H9 (cell line): ENCODE results near the gene ABR. TPM values are rescaled to one million over a fixed set of nuclear protein-coding genes. Genes with fewer than 3 reads are reported as not detected.

Experiments
- DNase-seq: peaks from one replicate; pipeline ENCODE4 v3.0.0-alpha.2; 2017
- H2AFZ ChIP-seq: one replicate; pipeline ENCODE4 v1.6.1; 2013; ENCODE audit warnings: mild to moderate bottlenecking, low read length, control low read depth, moderate library complexity
- H2AK5ac ChIP-seq: 2 replicates; pipeline ENCODE4 v1.6.1; 2013; ENCODE audit warnings: low read length, control low read depth, mixed read lengths; ENCODE audit not compliant: insufficient read length
- H2BK120ac ChIP-seq: one replicate; pipeline ENCODE4 v1.6.1; 2013; ENCODE audit warnings: low read depth, mild to moderate bottlenecking, low read length, control low read depth, inconsistent platforms; ENCODE audit not compliant: poor library complexity, severe bottlenecking
- H2BK12ac ChIP-seq: 2 replicates; pipeline ENCODE4 v1.6.1; 2013; ENCODE audit warnings: low read length, control low read depth, mixed read lengths, low read depth; ENCODE audit not compliant: insufficient read length
- H2BK15ac ChIP-seq: 2 replicates; pipeline ENCODE4 v1.6.1; 2013; ENCODE audit warnings: low read depth, low read length, control low read depth
- H2BK20ac ChIP-seq: one replicate; pipeline ENCODE4 v1.6.1; 2013; ENCODE audit warnings: low read depth, mild to moderate bottlenecking, low read length, control low read depth, inconsistent platforms; ENCODE audit not compliant: poor library complexity, severe bottlenecking
- H2BK5ac ChIP-seq: 2 replicates; pipeline ENCODE4 v1.6.1; 2013; ENCODE audit warnings: low read length, control low read depth, mixed read lengths; ENCODE audit not compliant: insufficient read length
- H3K14ac ChIP-seq: 2 replicates; pipeline ENCODE4 v1.6.1; 2013; ENCODE audit warnings: low read length, control low read depth; ENCODE audit not compliant: insufficient read depth
- H3K18ac ChIP-seq: 2 replicates; pipeline ENCODE4 v1.6.1; 2013; ENCODE audit warnings: low read depth, mild to moderate bottlenecking, mixed read lengths, low read length, control low read depth; ENCODE audit not compliant: insufficient read length
- H3K23ac ChIP-seq: 2 replicates; pipeline ENCODE4 v1.6.1; 2013; ENCODE audit warnings: low read length, control low read depth, mixed read lengths, low read depth; ENCODE audit not compliant: insufficient read length
- H3K23me2 ChIP-seq: 2 replicates; pipeline ENCODE4 v1.6.1; 2013; ENCODE audit warnings: low read depth, mild to moderate bottlenecking, mixed read lengths, low read length, control low read depth; ENCODE audit not compliant: insufficient read length, poor library complexity, severe bottlenecking
- H3K27ac ChIP-seq: 2 replicates; pipeline ENCODE4 v1.5.1; 2013; ENCODE audit warnings: low read length, control low read depth, mixed read lengths, low read depth; ENCODE audit not compliant: insufficient read length
- H3K27me3 ChIP-seq: 2 replicates; pipeline ENCODE4 v1.6.1; 2013; ENCODE audit warnings: low read length, control low read depth, inconsistent platforms; ENCODE audit not compliant: insufficient read depth
- H3K4ac ChIP-seq: 2 replicates; pipeline ENCODE4 v1.6.1; 2013; ENCODE audit warnings: low read depth, mild to moderate bottlenecking, control low read depth, inconsistent platforms, low read length, moderate library complexity
- H3K4me1 ChIP-seq: 2 replicates; pipeline ENCODE4 v1.6.1; 2013; ENCODE audit warnings: low read length, control low read depth, inconsistent platforms; ENCODE audit not compliant: insufficient read depth
- H3K4me2 ChIP-seq: 2 replicates; pipeline ENCODE4 v1.6.1; 2013; ENCODE audit warnings: low read length, control low read depth, mixed read lengths; ENCODE audit not compliant: insufficient read length, insufficient read depth
- H3K56ac ChIP-seq: 2 replicates; pipeline ENCODE4 v1.6.1; 2013; ENCODE audit warnings: low read depth, mild to moderate bottlenecking, mixed read lengths, low read length, control low read depth; ENCODE audit not compliant: insufficient read length
- H3K79me1 ChIP-seq: 2 replicates; pipeline ENCODE4 v1.6.1; 2013; ENCODE audit warnings: low read depth, mild to moderate bottlenecking, moderate library complexity, low read length, control low read depth, inconsistent platforms; ENCODE audit not compliant: insufficient read depth, poor library complexity, severe bottlenecking
- H3K79me2 ChIP-seq: 2 replicates; pipeline ENCODE4 v1.6.1; 2013; ENCODE audit warnings: low read length, control low read depth, inconsistent platforms; ENCODE audit not compliant: insufficient read depth
- H3K9ac ChIP-seq: 2 replicates; pipeline ENCODE4 v1.6.1; 2013; ENCODE audit warnings: low read length, control low read depth, mixed read lengths; ENCODE audit not compliant: insufficient read length; ENCODE audit errors: extremely low read depth
- H3K9me3 ChIP-seq: one replicate; pipeline ENCODE4 v1.6.1; 2013; ENCODE audit warnings: low read depth, low read length, inconsistent platforms; ENCODE audit not compliant: control insufficient read depth
- H3T11ph ChIP-seq: one replicate; pipeline ENCODE4 v1.6.1; 2013; ENCODE audit warnings: mild to moderate bottlenecking, low read length, control low read depth, inconsistent platforms
- H4K20me1 ChIP-seq: one replicate; pipeline ENCODE4 v1.6.1; 2013; ENCODE audit not compliant: control insufficient read depth, insufficient read length, insufficient read depth
- H4K5ac ChIP-seq: 2 replicates; pipeline ENCODE4 v1.6.1; 2013; ENCODE audit warnings: low read depth, mild to moderate bottlenecking, mixed read lengths, low read length, control low read depth; ENCODE audit not compliant: insufficient read length
- H4K8ac ChIP-seq: replicated peaks from 2 replicates; pipeline ENCODE4 v1.6.1; 2013; ENCODE audit warnings: low read length, control low read depth, mixed read lengths, low read depth; ENCODE audit not compliant: insufficient read length
- H4K91ac ChIP-seq: 2 replicates; pipeline ENCODE4 v1.6.1; 2013; ENCODE audit warnings: low read depth, mild to moderate bottlenecking, moderate library complexity, mixed read lengths, low read length, control low read depth; ENCODE audit not compliant: insufficient read length
- H3K27ac Mint-ChIP-seq, 3 experiments: 2 replicates in 2 of 3; 3 replicates in 1 of 3; pipeline ENCODE4 v1.8.0; 2020 to 2021; ENCODE audit warnings: mixed read lengths in 3 of 3, mild to moderate bottlenecking in 1 of 3, moderate library complexity in 1 of 3
- H3K27me3 Mint-ChIP-seq: 2 replicates; pipeline ENCODE4 v1.8.0; 2021; ENCODE audit warnings: low read depth, mild to moderate bottlenecking, moderate library complexity, mixed read lengths
- H3K36me3 Mint-ChIP-seq, 3 experiments: 2 replicates in 2 of 3; 3 replicates in 1 of 3; pipeline ENCODE4 v1.8.0; 2020 to 2021; ENCODE audit warnings: low read depth in 3 of 3, mixed read lengths in 3 of 3; ENCODE audit not compliant: insufficient read depth in 1 of 3
- H3K4me1 Mint-ChIP-seq, 2 experiments: 2 replicates each; pipeline ENCODE4 v1.8.0; 2020; ENCODE audit warnings: mixed read lengths in 2 of 2
- H3K4me3 Mint-ChIP-seq, 2 experiments: 2 replicates in 1 of 2; 3 replicates in 1 of 2; pipeline ENCODE4 v1.8.0; 2020 to 2021; ENCODE audit warnings: mild to moderate bottlenecking in 2 of 2, mixed read lengths in 2 of 2, moderate library complexity in 1 of 2
- H3K9me3 Mint-ChIP-seq, 2 experiments: 2 replicates in 1 of 2; 3 replicates in 1 of 2; pipeline ENCODE4 v1.8.0; 2020; ENCODE audit warnings: mild to moderate bottlenecking in 2 of 2, mixed read lengths in 2 of 2, moderate library complexity in 1 of 2
- CTCF ChIP-seq: fragments of 200-600 bp; sonication (generic); conservative IDR thresholded peaks from 3 replicates; pipeline ENCODE4 v1.8.0; 2021; ENCODE audit warnings: antibody characterized with exemption, mild to moderate bottlenecking
- WGBS: extraction: QIAGEN DNeasy Blood & Tissue Kit; methylation state at CpG from one replicate; pipeline ENCODE4 v1.1.7; 2013; ENCODE audit warnings: missing lambda C conversion rate, low lambda C conversion rate, mixed read lengths; ENCODE audit not compliant: insufficient read length; ENCODE audit errors: extremely low coverage; 5-methylcytosine and 5-hydroxymethylcytosine counted together
- total RNA-seq: library from RNA; stranded (reverse); gene quantifications from 2 replicates; pipeline ENCODE4 v1.2.1, GENCODE V29; 2021

Gene ABR
- total RNA-seq, 1 experiment from 2014 or later: 34.7 TPM

DNA sequence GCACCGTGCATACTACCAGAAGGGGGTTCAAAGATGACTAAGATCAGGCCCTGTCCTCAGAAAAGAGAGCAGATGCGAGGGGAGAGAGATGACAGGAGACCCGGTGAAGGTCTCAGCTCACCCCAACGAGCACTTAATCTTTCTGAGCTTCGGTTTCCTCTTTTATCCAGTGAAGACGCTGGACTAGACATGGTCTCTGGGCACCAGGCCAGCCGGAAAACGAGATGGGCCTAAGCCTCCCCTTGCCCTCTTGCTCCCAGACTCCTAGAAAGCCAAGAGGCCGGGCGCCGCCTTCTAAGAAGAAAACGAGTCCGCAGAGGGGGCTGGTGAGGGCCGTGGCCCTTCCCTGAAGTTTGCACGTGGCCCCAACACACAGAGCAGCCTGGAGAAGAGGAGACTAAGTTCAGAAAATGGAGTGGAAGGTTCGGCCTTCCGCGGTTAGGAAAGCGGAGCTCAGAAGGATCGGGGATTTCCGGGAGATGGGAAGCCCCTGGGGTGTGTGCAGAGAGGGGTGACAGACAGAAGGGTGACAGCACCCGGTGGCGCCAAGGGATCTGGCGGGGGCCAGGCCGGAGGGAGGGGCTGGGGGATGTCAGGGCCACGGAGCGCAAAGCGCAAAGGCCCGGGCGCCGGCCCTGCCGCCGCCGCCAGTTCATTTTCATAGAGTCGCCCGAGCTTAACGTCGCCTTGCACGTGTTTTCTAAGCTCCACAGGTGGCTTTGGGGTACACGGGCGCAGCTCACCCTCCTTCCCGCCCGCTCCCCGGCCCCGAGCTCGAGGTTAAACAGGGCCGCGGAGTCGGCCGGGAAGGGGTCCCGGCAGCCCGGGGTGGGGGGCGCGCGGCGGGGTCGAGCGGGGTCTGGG, 48.4 kb upstream of the ABR start:
- Mint-ChIP-seq H3K27me3 (peaks cover 95% of the 10 kb centered on the region), H3K9me3 (peaks cover 8 to 9% of the 10 kb centered on the region in 2 experiments), H3K27ac (no peak overlapping the region; a peak in 1 of 7 replicates), H3K4me1 (peaks cover 7 to 12% of the 10 kb centered on the region in 2 experiments), H3K4me3 (peak overlapping the region; percentile 54 to 85), H3K36me3 (peaks cover 2 to 4% (median 2%) of the 10 kb centered on the region in 3 experiments; a peak in 4 of 7 replicates)
- Histone ChIP-seq H4K91ac (no peak overlapping the region), H2BK5ac (no peak overlapping the region), H3K4me1 (no peaks in the 10 kb centered on the region), H4K8ac (no peak overlapping the region), H3K4ac (no peak overlapping the region), H2AK5ac (no peak overlapping the region), H3K79me1 (no peaks in the 10 kb centered on the region), H3K9me3 (no peaks in the 10 kb centered on the region), H3K9ac (no peak overlapping the region), H4K5ac (no peak overlapping the region), H4K20me1 (no peaks in the 10 kb centered on the region), H3K23me2 (peaks cover 3% of the 10 kb centered on the region), H2AFZ (no peak overlapping the region), H3K27ac (no peak overlapping the region), H3K23ac (no peak overlapping the region), H3K4me2 (peak overlapping the region; percentile 33), H2BK12ac (no peak overlapping the region), H3K27me3 (peaks cover 41% of the 10 kb centered on the region), H2BK15ac (no peak overlapping the region), H3K79me2 (no peaks in the 10 kb centered on the region), H2BK120ac (no peak overlapping the region), H3K18ac (no peak overlapping the region), H3K14ac (no peak overlapping the region), H3T11ph (no peak overlapping the region), H3K56ac (no peak overlapping the region), H2BK20ac (no peak overlapping the region)
- DNase-seq: peak; percentile 58
- no peak for TF ChIP-seq CTCF
- WGBS: no CpG with 5 or more reads among the region's 58 CpGs
